A673 (cell line): ENCODE results near the gene KRTAP10-2. TPM values are rescaled to one million over a fixed set of nuclear protein-coding genes. Genes with fewer than 3 reads are reported as not detected.

Source experiments
- BruUV-seq: library from RNA; stranded (reverse); fragments of 400-500 nt; replicated peaks from 2 replicates; lab custom pipeline; 2021; lab: Mats Ljungman, UMichigan
- CTCF ChIA-PET: fragments of 300-600 bp; sonication (Branson Sonifier 250); formaldehyde crosslinking; loops from one replicate; lab custom pipeline; 2022; ENCODE audit warnings: antibody characterized with exemption; lab: Charles Lee
- POLR2A ChIA-PET: fragments of 300-600 bp; sonication (Branson Sonifier 250); formaldehyde crosslinking; loops from one replicate; lab custom pipeline; 2022; ENCODE audit warnings: antibody characterized with exemption; ENCODE audit not compliant: low non-redundant PET; lab: Charles Lee
- DNase-seq: peaks from one replicate; pipeline ENCODE4 v3.0.0-alpha.2; 2015; ENCODE audit warnings: low spot score
- H3K27ac ChIP-seq: fragments of 200-600 bp; sonication (generic); 2 replicates; pipeline ENCODE4 v1.5.1; 2016; ENCODE audit warnings: mixed run types, low read depth, mild to moderate bottlenecking, mixed read lengths, antibody characterized with exemption, low read length; ENCODE audit not compliant: poor library complexity, severe bottlenecking
- H3K27me3 ChIP-seq: fragments of 200-600 bp; sonication (generic); replicated peaks from 2 replicates; pipeline ENCODE4 v1.6.1; 2017; ENCODE audit warnings: mixed run types, low read depth, mild to moderate bottlenecking, mixed read lengths, antibody characterized with exemption, low read length; ENCODE audit not compliant: insufficient read depth, poor library complexity
- H3K36me3 ChIP-seq: fragments of 200-600 bp; sonication (generic); 2 replicates; pipeline ENCODE4 v1.6.1; 2016; ENCODE audit warnings: mixed run types, mild to moderate bottlenecking, mixed read lengths, antibody characterized with exemption, low read length; ENCODE audit not compliant: insufficient read depth, poor library complexity, severe bottlenecking
- H3K4me1 ChIP-seq: fragments of 200-600 bp; sonication (generic); 2 replicates; pipeline ENCODE4 v1.6.1; 2017; ENCODE audit warnings: mixed run types, mild to moderate bottlenecking, mixed read lengths, antibody characterized with exemption, low read length; ENCODE audit not compliant: insufficient read depth, poor library complexity, severe bottlenecking
- H3K4me3 ChIP-seq: fragments of 200-600 bp; sonication (generic); 2 replicates; pipeline ENCODE4 v1.5.1; 2016; ENCODE audit warnings: low read depth, mixed run types, mild to moderate bottlenecking, mixed read lengths, low read length; ENCODE audit not compliant: poor library complexity, severe bottlenecking
- H3K9me3 ChIP-seq: fragments of 200-600 bp; sonication (generic); 2 replicates; pipeline ENCODE4 v1.6.1; 2016; ENCODE audit warnings: mixed run types, low read depth, mild to moderate bottlenecking, mixed read lengths, antibody characterized with exemption, low read length; ENCODE audit not compliant: poor library complexity, severe bottlenecking
- CTCF ChIP-seq: fragments of 300-800, 200-600 bp; sonication (generic); conservative IDR thresholded peaks from 2 replicates; pipeline ENCODE4 v1.5.1; 2017; ENCODE audit warnings: low read depth, mild to moderate bottlenecking, antibody characterized with exemption, low read length, moderate library complexity, mixed read lengths
- EZH2 ChIP-seq: fragments of 200-600 bp; sonication (generic); IDR thresholded peaks from 2 replicates; pipeline ENCODE4 v1.6.1; 2017; ENCODE audit warnings: borderline replicate concordance, low read depth, mild to moderate bottlenecking, mixed read lengths, antibody characterized with exemption, low read length; ENCODE audit not compliant: poor library complexity, severe bottlenecking
- intact Hi-C: fragments of 100-400 bp; cut with micrococcal nuclease; formaldehyde crosslinking; loops from one replicate; pipeline ENCODE4 v1.10.0; 2022; ENCODE audit not compliant: unreplicated experiment
- total RNA-seq: library from RNA; stranded (reverse); gene quantifications from 2 replicates; pipeline ENCODE4 v1.2.3, GENCODE V29; 2021

KRTAP10-2 gene
- total RNA-seq, 1 experiment from 2014 or later = 0.69 TPM

GRCh38 chr21:44567481-44568171 is 16.3 kb upstream of the KRTAP10-2 start:
- intact Hi-C loops = no loop called here
- TF ChIP-seq CTCF (no peak), EZH2 (no peak)
- no peaks in the 10 kb centered on the region for H3K36me3 ChIP-seq
- CTCF ChIA-PET = no interaction called here
- no peaks in the 10 kb centered on the region for H3K4me1 ChIP-seq
- no peaks in the 10 kb centered on the region for H3K27me3 ChIP-seq
- no peaks in the 10 kb centered on the region for H3K9me3 ChIP-seq
- DNase-seq = no peak
- POLR2A ChIA-PET = no interaction called here
- no TSS peak for BruUV-seq
- no peak overlapping the region for H3K4me3 ChIP-seq
- no peak overlapping the region for H3K27ac ChIP-seq

- Histone ChIP-seq H3K4me3 (no peak overlapping the region), H3K9me3 (no peaks in the 10 kb centered on the region), H3K27ac (no peak overlapping the region), H3K27me3 (no peaks in the 10 kb centered on the region), H3K4me1 (no peaks in the 10 kb centered on the region), H3K36me3 (no peaks in the 10 kb centered on the region)
- intact Hi-C loops = no loop called here
- POLR2A ChIA-PET = no interaction called here
- no TSS peak for BruUV-seq
- TF ChIP-seq EZH2 = no peak
- no peak for TF ChIP-seq CTCF
- no peak for DNase-seq
- CTCF ChIA-PET = no interaction called here
Observed at GRCh38 chr21:44566403-44566802, 15.1 kb upstream of the KRTAP10-2 start.

GRCh38 chr21:44564886-44565598 is 13.7 kb upstream of the KRTAP10-2 start:
- Histone ChIP-seq H3K36me3 (no peaks in the 10 kb centered on the region), H3K27me3 (no peaks in the 10 kb centered on the region), H3K4me1 (no peaks in the 10 kb centered on the region), H3K9me3 (no peaks in the 10 kb centered on the region), H3K4me3 (no peak overlapping the region), H3K27ac (no peak overlapping the region)
- ChIA-PET POLR2A (no interaction called here), CTCF (no interaction called here)
- BruUV-seq = no TSS peak
- TF ChIP-seq CTCF = no peak
- TF ChIP-seq EZH2 = no peak
- intact Hi-C loops = no loop called here
- no peak for DNase-seq
